IPS-18a (cell line): ENCODE data around the gene F8.
A peak's percentile ranks its signal among the peaks of the same experiment; 100 is the strongest.
"Not testable (repeated sequence)": the region's sequence is repeated elsewhere in the genome, so short reads cannot be mapped to it uniquely, and the experiment has no call there.

Source experiments
- H3K27ac ChIP-seq: one replicate; pipeline ENCODE4 v1.5.1; 2013; ENCODE audit warnings: low read length
- H3K27me3 ChIP-seq: one replicate; pipeline ENCODE4 v1.6.1; 2013; ENCODE audit warnings: mild to moderate bottlenecking, low read length; ENCODE audit not compliant: control insufficient read depth, insufficient read depth
- H3K36me3 ChIP-seq: one replicate; pipeline ENCODE4 v1.6.1; 2013; ENCODE audit warnings: low read depth, low read length; ENCODE audit not compliant: control insufficient read depth
- H3K4me1 ChIP-seq: one replicate; pipeline ENCODE4 v1.6.1; 2013; ENCODE audit warnings: low read depth, low read length; ENCODE audit not compliant: control insufficient read depth
- H3K4me3 ChIP-seq: one replicate; pipeline ENCODE4 v1.5.1; 2013; ENCODE audit warnings: low read length
- H3K9ac ChIP-seq: one replicate; pipeline ENCODE4 v1.6.1; 2013; ENCODE audit warnings: mild to moderate bottlenecking, low read length, moderate library complexity
- H3K9me3 ChIP-seq: one replicate; pipeline ENCODE4 v1.6.1; 2013; ENCODE audit warnings: low read depth, low read length; ENCODE audit not compliant: control insufficient read depth

Gene F8

GRCh38 chrX:154968353-154968752, 54.2 kb downstream of the F8 start:
- no peaks in the 10 kb centered on the region for H3K4me1 ChIP-seq
- no peak overlapping the region for H3K27ac ChIP-seq
- H3K9ac ChIP-seq = no peak overlapping the region
- peaks cover 15% of the 10 kb centered on the region for H3K9me3 ChIP-seq
- H3K4me3 ChIP-seq = no peak overlapping the region
- no peaks in the 10 kb centered on the region for H3K36me3 ChIP-seq
- H3K27me3 ChIP-seq = no peaks in the 10 kb centered on the region

DNA sequence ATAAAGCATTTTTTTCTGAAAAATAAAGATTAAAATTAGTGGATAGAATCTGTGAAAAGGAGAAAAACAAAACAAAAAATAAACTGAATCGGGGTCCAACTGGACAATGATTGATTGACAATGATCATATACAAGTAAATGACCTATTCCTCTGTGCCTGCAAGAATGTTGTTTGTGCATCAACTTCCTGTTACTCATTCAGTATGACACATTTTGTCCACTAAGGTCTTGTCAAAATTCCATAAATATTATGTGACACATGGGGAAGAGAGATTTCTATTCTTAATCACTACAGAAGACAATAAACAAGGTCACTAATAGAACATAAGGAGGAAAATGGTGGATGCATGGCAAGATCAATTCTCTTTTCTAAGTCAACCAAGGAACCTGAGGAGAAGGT, 54.9 kb downstream of the F8 start:
- Histone ChIP-seq H3K27me3 (no peaks in the 10 kb centered on the region), H3K36me3 (no peaks in the 10 kb centered on the region), H3K27ac (no peak overlapping the region), H3K9me3 (peaks cover 15% of the 10 kb centered on the region), H3K9ac (no peak overlapping the region), H3K4me3 (no peak overlapping the region), H3K4me1 (no peaks in the 10 kb centered on the region)

- peaks cover 16% of the 10 kb centered on the region for H3K9me3 ChIP-seq
- H3K4me3 ChIP-seq = no peak overlapping the region
- H3K27ac ChIP-seq = no peak overlapping the region
- no peak overlapping the region for H3K9ac ChIP-seq
- H3K4me1 ChIP-seq = no peaks in the 10 kb centered on the region
- no peaks in the 10 kb centered on the region for H3K36me3 ChIP-seq
- H3K27me3 ChIP-seq = no peaks in the 10 kb centered on the region
These were observed 60.6 kb downstream of the F8 start for GRCh38 chrX:154961947-154962346.

DNA sequence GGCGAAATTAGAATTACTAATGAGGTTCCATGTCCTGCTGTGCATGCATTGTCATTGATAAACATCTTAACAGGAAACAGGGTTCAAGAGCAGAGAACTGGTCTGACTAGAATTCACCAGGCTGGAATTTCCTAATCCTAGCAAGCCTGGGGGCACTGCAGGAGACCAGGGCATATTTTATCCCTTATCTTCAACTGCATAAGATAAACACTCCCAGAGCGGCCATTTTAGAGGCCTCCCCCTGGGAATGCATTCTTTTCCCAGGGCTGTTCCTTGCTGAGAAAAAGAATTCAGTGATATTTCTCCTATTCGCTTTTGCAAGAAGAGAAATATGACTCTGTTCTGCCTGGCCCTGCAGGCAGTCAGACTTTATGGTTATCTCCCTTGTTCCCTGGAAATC, 66.7 kb downstream of the F8 start:
- H3K4me1 ChIP-seq, H3K27ac ChIP-seq, H3K4me3 ChIP-seq, H3K27me3 ChIP-seq, H3K9ac ChIP-seq, H3K36me3 ChIP-seq: not testable (repeated sequence)
- peaks cover 27% of the 10 kb centered on the region for H3K9me3 ChIP-seq

- H3K27me3 ChIP-seq, H3K9ac ChIP-seq, H3K27ac ChIP-seq, H3K36me3 ChIP-seq, H3K4me1 ChIP-seq, H3K9me3 ChIP-seq, H3K4me3 ChIP-seq: not testable (repeated sequence)
These were observed 83.3 kb downstream of the F8 start for GRCh38 chrX:154939265-154939664.

GRCh38 chrX:154924771-154925170, 97.8 kb downstream of the F8 start:
- H3K9me3 ChIP-seq, H3K4me3 ChIP-seq, H3K27me3 ChIP-seq, H3K4me1 ChIP-seq, H3K9ac ChIP-seq, H3K27ac ChIP-seq, H3K36me3 ChIP-seq: not testable (repeated sequence)

- no peak overlapping the region for H3K27ac ChIP-seq
- no peaks in the 10 kb centered on the region for H3K4me1 ChIP-seq
- no peaks in the 10 kb centered on the region for H3K27me3 ChIP-seq
- peak overlapping the region; percentile 13 for H3K9ac ChIP-seq
- peak overlapping the region; percentile 35 for H3K4me3 ChIP-seq
- H3K9me3 ChIP-seq = peaks cover 12% of the 10 kb centered on the region
- no peaks in the 10 kb centered on the region for H3K36me3 ChIP-seq
These were observed 104.5 kb downstream of the F8 start for GRCh38 chrX:154918060-154918483.

- Histone ChIP-seq H3K9ac (no peak overlapping the region), H3K27me3 (no peaks in the 10 kb centered on the region), H3K36me3 (no peaks in the 10 kb centered on the region), H3K9me3 (peaks cover 24% of the 10 kb centered on the region), H3K4me3 (no peak overlapping the region), H3K27ac (no peak overlapping the region), H3K4me1 (no peaks in the 10 kb centered on the region)
These were observed 108.5 kb downstream of the F8 start for GRCh38 chrX:154914052-154914451.

DNA sequence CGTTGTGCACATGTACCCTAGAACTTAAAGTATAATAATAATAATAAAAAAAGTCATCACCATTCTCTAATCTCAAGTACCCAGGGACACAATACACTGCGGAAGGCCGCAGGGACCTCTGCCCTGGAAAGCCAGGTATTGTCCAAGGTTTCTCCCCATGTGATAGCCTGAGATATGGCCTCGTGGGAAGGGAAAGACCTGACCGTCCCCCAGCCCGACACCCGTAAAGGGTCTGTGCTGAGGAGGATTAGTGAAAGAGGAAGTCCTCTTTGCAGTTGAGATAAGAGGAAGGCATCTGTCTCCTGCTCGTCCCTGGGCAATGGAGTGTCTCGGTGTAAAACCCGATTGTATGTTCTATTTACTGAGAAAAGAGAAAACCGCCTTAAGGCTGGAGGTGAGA, 112.0 kb downstream of the F8 start:
- not testable (repeated sequence) for H3K4me1 ChIP-seq, H3K4me3 ChIP-seq, H3K27ac ChIP-seq

GRCh38 chrX:154910048-154910447, 112.5 kb downstream of the F8 start:
- not testable (repeated sequence) for H3K4me1 ChIP-seq, H3K27ac ChIP-seq, H3K27me3 ChIP-seq, H3K9ac ChIP-seq, H3K36me3 ChIP-seq, H3K4me3 ChIP-seq
- peaks cover 22% of the 10 kb centered on the region for H3K9me3 ChIP-seq

More for the DNA sequence above, 112.0 kb downstream of the F8 start:
- H3K9ac ChIP-seq, H3K36me3 ChIP-seq, H3K27me3 ChIP-seq: not testable (repeated sequence)
- peaks cover 21% of the 10 kb centered on the region for H3K9me3 ChIP-seq

- Histone ChIP-seq H3K4me3 (no peak overlapping the region), H3K9me3 (peaks cover 22% of the 10 kb centered on the region), H3K27ac (no peak overlapping the region), H3K4me1 (no peaks in the 10 kb centered on the region), H3K27me3 (no peaks in the 10 kb centered on the region), H3K36me3 (no peaks in the 10 kb centered on the region), H3K9ac (no peak overlapping the region)
These were observed 113.7 kb downstream of the F8 start for GRCh38 chrX:154908821-154909220.

DNA sequence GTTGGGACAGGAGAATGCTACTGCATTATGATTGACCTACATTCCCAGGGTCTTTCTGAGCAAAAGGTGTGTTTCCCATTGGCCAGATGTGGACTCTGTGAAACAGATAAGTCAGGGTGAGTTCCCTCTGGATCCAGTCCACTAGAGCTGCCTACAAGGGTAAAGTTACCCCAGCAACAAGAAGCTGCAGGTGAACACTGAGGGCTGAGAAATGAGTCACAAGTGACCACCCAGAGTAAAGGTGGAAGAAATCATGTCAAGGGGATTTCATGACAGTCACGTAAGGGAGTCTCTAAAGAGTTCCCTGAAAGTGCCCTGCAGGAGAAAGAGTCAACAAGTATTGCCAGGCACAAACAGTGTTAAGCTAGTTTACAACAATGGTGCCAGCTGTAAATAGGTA, 120.1 kb downstream of the F8 start:
- peaks cover 16% of the 10 kb centered on the region for H3K9me3 ChIP-seq
- no peaks in the 10 kb centered on the region for H3K36me3 ChIP-seq
- H3K4me1 ChIP-seq = no peaks in the 10 kb centered on the region
- H3K9ac ChIP-seq = no peak overlapping the region
- no peak overlapping the region for H3K4me3 ChIP-seq
- H3K27ac ChIP-seq = no peak overlapping the region
- no peaks in the 10 kb centered on the region for H3K27me3 ChIP-seq
